AG04450 (cell line): Measurements from ENCODE around the gene TNC. TPM values are rescaled to one million over a fixed set of nuclear protein-coding genes. Genes with fewer than 3 reads are reported as not detected.

Source experiments
- CTCF ChIA-PET: fragments of 300-600, 350-600 bp; formaldehyde crosslinking; extraction: SDS; loops from one replicate; lab custom pipeline; 2022; ENCODE audit warnings: antibody characterized with exemption, inconsistent platforms; lab: Charles Lee
- POLR2A ChIA-PET: fragments of 350-600 bp; formaldehyde crosslinking; extraction: SDS; loops from one replicate; lab custom pipeline; 2021; ENCODE audit warnings: antibody characterized with exemption, inconsistent platforms; lab: Yijun Ruan, JAX
- DNase-seq: peaks from one replicate; pipeline ENCODE4 v3.0.0-alpha.2; 2011; ENCODE audit warnings: low read depth, low spot score
- H3K27ac ChIP-seq: one replicate; pipeline ENCODE4 v1.5.1; 2012; ENCODE audit warnings: low read depth, low read length, control low read depth
- H3K27me3 ChIP-seq: one replicate; pipeline ENCODE4 v1.6.0; 2012; ENCODE audit warnings: low read length; ENCODE audit not compliant: control insufficient read depth, insufficient read depth
- H3K4me3 ChIP-seq: 2 replicates; pipeline ENCODE4 v1.5.1; 2011; ENCODE audit warnings: mild to moderate bottlenecking, low read depth, low read length, control low read depth
- H3K9me3 ChIP-seq: 2 replicates; pipeline ENCODE4 v1.5.1; 2012; ENCODE audit warnings: low read length; ENCODE audit not compliant: control insufficient read depth, insufficient read depth
- CTCF ChIP-seq: IDR thresholded peaks from 2 replicates; pipeline ENCODE4 v1.5.1; 2011; ENCODE audit warnings: low read depth, low read length, control low read depth, inconsistent platforms
- polyA plus RNA-seq: library from polyadenylated mRNA; depleted of rRNA; stranded (reverse); fragments of >200 nt; gene quantifications from 2 replicates; pipeline ENCODE4 v1.2.3, GENCODE V29; 2011

TNC gene
- polyA plus RNA-seq, 1 experiment: 265 TPM

DNA sequence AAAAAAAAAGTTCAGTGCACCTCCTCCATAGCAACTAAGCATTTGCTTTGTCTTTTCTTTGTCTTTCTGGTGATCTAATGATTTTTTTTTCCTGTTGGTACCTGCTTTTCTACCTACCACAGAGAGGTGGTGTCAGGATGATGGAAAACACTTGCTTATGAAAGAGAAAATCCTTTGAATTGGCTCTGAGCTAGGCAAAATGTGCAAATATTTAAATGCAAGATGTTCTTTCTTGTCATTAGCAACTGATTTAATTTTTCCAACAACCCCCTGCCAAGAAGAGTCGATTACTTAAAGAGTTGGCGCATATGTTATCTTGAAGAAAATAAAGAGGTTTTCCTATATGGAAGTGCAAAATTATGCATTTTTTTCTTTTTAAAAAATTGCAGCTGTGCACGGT lies 37.7 kb downstream of the TNC start:
- CTCF ChIA-PET: no interaction called here
- H3K27ac ChIP-seq: no peak overlapping the region
- H3K9me3 ChIP-seq: no peaks in the 10 kb centered on the region; the same call in 1 of the 2 replicates
- POLR2A ChIA-PET: no interaction called here
- no peak for DNase-seq
- no peaks in the 10 kb centered on the region for H3K27me3 ChIP-seq
- no peak overlapping the region for H3K4me3 ChIP-seq
- no peak for TF ChIP-seq CTCF

DNA sequence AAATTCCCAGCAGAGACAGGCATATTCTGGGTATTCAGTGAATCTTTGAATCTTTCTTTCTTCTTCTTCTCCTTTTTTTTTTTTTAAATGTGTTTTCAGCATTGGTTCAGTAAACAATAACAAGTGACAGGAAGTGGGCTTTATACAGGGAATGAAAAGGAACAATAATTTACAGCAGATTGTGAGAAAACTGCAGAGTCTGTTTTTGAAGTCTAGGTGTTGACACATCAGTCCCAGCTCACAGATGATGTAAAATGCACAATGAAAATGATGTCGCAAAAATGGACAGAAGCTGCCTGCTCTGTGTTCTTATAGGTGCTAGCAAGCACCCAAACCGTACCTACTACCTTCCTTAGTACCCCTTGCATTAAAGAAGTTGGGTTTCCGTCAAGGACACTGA lies 38.8 kb downstream of the TNC start:
- no peak for DNase-seq

DNA sequence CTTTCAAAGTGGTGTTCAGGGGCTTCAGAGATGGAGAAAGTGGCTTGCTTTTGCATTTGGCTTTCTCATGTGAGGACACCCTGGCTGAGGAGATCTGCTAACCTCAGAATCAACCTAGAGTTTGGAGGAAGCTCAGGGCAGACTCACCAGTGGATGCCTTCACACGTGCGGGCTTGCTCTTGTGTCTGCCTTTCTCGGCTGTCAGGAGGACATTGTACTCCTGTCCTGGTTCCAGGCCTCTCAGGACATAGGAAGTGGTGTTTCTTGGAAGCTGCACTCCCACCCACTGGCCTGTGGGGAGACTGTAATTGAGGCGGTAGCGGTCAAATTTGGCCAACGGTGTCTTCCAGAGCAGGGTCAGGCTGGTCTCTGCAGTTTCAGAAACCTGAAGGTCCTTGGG lies 44.5 kb downstream of the TNC start:
- DNase-seq: no peak
- H3K27ac ChIP-seq: no peak overlapping the region
- ChIA-PET CTCF (no interaction called here), POLR2A (no interaction called here)
- no peaks in the 10 kb centered on the region; the same call in 1 of the 2 replicates for H3K9me3 ChIP-seq
- TF ChIP-seq CTCF: no peak
- no peaks in the 10 kb centered on the region for H3K27me3 ChIP-seq
- H3K4me3 ChIP-seq: no peak overlapping the region

More for the DNA sequence above, 38.8 kb downstream of the TNC start:
- ChIA-PET CTCF (no interaction called here), POLR2A (no interaction called here)
- no peak overlapping the region for H3K4me3 ChIP-seq
- H3K27ac ChIP-seq: no peak overlapping the region
- TF ChIP-seq CTCF: no peak
- H3K9me3 ChIP-seq: no peaks in the 10 kb centered on the region; the same call in 1 of the 2 replicates
- H3K27me3 ChIP-seq: no peaks in the 10 kb centered on the region

DNA sequence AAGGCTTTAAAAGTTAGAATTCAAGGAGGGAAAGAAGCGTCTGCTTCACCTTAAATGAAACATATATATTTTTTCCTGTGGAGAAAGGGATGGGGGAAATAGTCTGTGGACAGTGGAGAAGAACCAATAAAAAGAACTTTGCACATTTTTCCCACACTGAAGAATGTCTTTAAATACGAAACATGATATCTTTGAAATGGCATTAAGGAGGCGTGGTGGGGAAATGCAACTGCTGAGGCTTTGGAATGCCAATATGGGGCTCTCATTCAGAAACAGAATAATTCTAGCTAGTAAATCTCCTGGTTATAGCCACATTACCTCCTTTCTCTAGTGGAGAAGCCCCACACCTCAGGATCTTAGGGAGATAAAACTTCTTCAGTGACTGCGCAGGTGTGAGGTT lies 46.8 kb downstream of the TNC start:
- Histone ChIP-seq H3K4me3 (no peak overlapping the region), H3K27ac (no peak overlapping the region), H3K27me3 (no peaks in the 10 kb centered on the region), H3K9me3 (no peaks in the 10 kb centered on the region; the same call in 1 of the 2 replicates)
- CTCF ChIA-PET: interaction anchor here (0.5 kb wide), 1 partner anchor 57 kb away, joined by 3 read pairs; no protein-coding TSS in a partner anchor
- no peak for TF ChIP-seq CTCF
- POLR2A ChIA-PET: no interaction called here
- no peak for DNase-seq

- ChIA-PET CTCF (no interaction called here), POLR2A (no interaction called here)
- no peak for DNase-seq
- no peak overlapping the region for H3K4me3 ChIP-seq
- H3K27ac ChIP-seq: no peak overlapping the region
- no peaks in the 10 kb centered on the region for H3K27me3 ChIP-seq
- no peaks in the 10 kb centered on the region for H3K9me3 ChIP-seq
- TF ChIP-seq CTCF: no peak
Observed at GRCh38 chr9:115069771-115070170, 48.2 kb downstream of the TNC start.
